RWPE2 (cell line): ENCODE results near the gene CD79B.

ENCODE experiments used
- ATAC-seq: fragments of 200-7000 bp; cut with Tn5 transposase; 3 replicates; pipeline ENCODE4 v1.9.1; 2021; ENCODE audit warnings: low read depth
- DNase-seq: peaks from one replicate; pipeline ENCODE4 v3.0.0-alpha.2; 2020; ENCODE audit warnings: low spot score
- H3K27ac ChIP-seq: fragments of 450-650 bp; 2 replicates; pipeline ENCODE4 v1.5.1; 2017; ENCODE audit warnings: mild to moderate bottlenecking; ENCODE audit not compliant: poor library complexity, severe bottlenecking
- H3K27me3 ChIP-seq: fragments of 250-450 bp; sonication (Bioruptor Pico); 2 replicates; pipeline ENCODE4 v1.5.1; 2021; ENCODE audit warnings: mild to moderate bottlenecking, moderate library complexity; ENCODE audit not compliant: insufficient read depth, poor library complexity, severe bottlenecking
- H3K36me3 ChIP-seq: fragments of 250-450 bp; sonication (Bioruptor Pico); 2 replicates; pipeline ENCODE4 v1.5.1; 2020; ENCODE audit warnings: low read depth, mild to moderate bottlenecking, moderate library complexity
- H3K4me1 ChIP-seq: fragments of 250-450 bp; sonication (Bioruptor Pico); 2 replicates; pipeline ENCODE4 v1.5.1; 2021; ENCODE audit warnings: mild to moderate bottlenecking, moderate library complexity; ENCODE audit not compliant: insufficient read depth, poor library complexity, severe bottlenecking
- H3K4me3 ChIP-seq: fragments of 250-450 bp; sonication (Bioruptor Pico); 2 replicates; pipeline ENCODE4 v1.5.1; 2021; ENCODE audit warnings: mild to moderate bottlenecking, moderate library complexity; ENCODE audit not compliant: severe bottlenecking
- H3K9me3 ChIP-seq: fragments of 250-450 bp; sonication (Bioruptor Pico); 2 replicates; pipeline ENCODE4 v1.5.1; 2021; ENCODE audit warnings: mild to moderate bottlenecking, moderate library complexity; ENCODE audit not compliant: severe bottlenecking
- CTCF ChIP-seq: fragments of 450-650 bp; IDR thresholded peaks from one replicate; pipeline ENCODE4 v1.5.1; 2017; ENCODE audit warnings: mild to moderate bottlenecking, moderate library complexity; ENCODE audit not compliant: poor library complexity, severe bottlenecking

Gene CD79B

DNA sequence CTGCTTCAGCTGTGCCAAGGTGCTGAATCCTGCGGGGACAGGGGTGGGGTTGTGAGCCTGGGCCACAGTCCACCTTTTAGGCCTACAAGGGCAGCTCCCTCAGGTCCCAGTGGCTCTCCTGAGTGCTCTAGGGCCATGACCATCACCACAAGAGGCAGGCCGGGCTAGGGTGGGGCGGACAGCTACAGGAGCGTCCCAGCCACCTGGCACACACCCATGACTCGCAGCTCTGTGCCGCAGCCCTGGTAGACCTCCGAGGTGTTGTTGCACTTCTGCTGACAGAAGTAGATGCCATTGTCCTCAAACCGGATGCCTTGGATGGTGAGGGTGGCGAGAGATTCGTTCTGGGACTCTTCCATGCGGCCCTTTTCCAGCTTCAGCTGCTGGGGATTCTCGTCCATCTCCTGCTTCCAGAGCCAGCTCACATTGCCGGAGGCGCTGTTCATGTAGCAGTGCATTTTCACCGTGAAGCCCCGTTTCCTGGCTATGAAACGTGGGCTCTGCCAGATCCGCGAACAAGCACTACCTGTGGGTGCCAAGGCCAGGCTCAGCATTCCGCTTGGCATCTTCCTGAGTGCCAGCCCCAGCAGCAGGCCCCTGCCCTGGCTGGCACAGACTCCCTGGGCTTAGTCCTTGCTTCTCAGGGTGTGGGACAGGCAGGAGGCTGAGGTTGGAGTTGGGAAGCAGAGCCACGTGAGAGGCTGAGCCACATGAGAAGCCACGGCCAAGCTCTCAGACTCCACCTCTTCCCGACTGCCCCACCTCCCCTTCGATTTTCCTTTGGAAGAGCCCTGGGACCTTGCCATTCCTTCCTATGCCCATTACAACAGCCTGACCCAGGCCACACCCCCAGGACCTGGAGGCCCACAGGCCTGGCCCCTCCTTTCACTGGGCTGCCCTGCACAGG is 2.0 kb downstream of the CD79B start:
- ATAC-seq, result peak; percentile 28; the same call in 2 of the 3 replicates
- H3K4me1 ChIP-seq, result no peaks in the 10 kb centered on the region
- H3K27ac ChIP-seq, result no peak overlapping the region
- no peaks in the 10 kb centered on the region for H3K36me3 ChIP-seq
- DNase-seq, result no peak
- no peak overlapping the region for H3K4me3 ChIP-seq
- no peaks in the 10 kb centered on the region for H3K27me3 ChIP-seq
- no peaks in the 10 kb centered on the region for H3K9me3 ChIP-seq
- no peak for TF ChIP-seq CTCF

GRCh38 chr17:63928966-63929695 is 3.0 kb downstream of the CD79B start:
- ATAC-seq, result no peak
- TF ChIP-seq CTCF, result no peak
- H3K27me3 ChIP-seq, result no peaks in the 10 kb centered on the region
- H3K36me3 ChIP-seq, result no peaks in the 10 kb centered on the region
- no peaks in the 10 kb centered on the region for H3K4me1 ChIP-seq
- no peaks in the 10 kb centered on the region for H3K9me3 ChIP-seq
- DNase-seq, result no peak
- H3K4me3 ChIP-seq, result no peak overlapping the region
- no peak overlapping the region for H3K27ac ChIP-seq

DNA sequence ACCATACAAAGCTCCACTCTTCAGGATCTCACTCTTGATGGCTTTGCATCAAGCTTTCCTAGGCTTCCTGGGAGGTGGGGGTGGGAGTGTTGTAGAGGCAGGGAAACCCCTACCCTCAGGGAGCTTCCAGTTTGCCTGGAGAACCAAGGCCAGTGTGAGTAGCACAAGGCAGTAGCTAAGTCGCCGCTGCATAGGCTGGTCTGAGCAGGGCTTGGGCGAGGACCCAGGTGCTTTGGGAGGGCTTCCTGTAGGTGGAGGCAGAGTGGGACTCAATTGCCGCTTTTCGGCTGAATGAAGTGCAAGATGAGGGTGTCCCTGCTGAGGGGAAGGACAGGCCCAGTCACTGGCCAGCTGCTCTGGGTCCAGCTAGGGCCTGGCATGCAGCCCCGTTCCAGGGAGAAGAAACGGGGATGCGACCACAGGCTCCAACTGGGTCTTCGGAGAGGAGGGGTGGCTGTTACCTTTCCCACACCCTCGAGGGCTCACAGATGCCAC is 3.9 kb downstream of the CD79B start:
- H3K36me3 ChIP-seq, result no peaks in the 10 kb centered on the region
- no peaks in the 10 kb centered on the region for H3K27me3 ChIP-seq
- H3K9me3 ChIP-seq, result no peaks in the 10 kb centered on the region
- TF ChIP-seq CTCF, result no peak
- H3K4me3 ChIP-seq, result no peak overlapping the region
- H3K4me1 ChIP-seq, result no peaks in the 10 kb centered on the region
- ATAC-seq (no peak), DNase-seq (no peak)
- H3K27ac ChIP-seq, result no peak overlapping the region

DNA sequence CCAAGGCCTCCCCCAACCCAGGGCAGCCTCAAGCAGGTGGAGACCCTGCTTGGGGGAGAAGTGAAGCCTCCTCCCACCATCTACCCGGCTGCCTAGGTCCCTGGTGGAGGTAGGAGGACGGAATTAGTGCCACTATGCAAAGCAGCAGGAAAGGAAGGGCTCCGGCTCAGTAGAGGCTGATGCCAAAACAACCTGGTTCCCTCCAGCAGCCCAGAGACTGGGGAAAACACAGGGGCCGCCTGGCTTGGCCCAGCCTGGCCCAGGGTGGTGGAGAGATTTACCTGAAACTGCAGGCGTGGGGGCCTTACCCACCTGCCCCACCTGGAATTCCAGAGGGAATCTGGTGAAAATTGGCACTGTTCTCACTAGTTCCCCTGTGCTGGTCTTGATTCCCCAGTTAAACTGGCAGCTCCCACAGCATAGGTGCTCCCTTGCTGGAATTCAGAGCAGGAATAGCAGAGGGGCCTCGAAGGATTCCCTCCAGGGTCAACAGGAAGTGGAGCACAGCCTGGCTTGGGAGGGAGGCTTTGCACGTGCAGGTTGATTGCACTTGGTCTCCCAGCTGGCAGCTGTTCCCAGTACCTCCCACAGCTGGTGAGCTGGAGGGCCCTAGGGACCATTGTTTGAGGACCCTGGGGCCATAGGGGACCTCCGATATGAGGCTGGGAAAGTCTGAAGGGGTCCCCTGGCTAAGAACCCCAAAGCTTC is 4.5 kb downstream of the CD79B start:
- ATAC-seq, result no peak
- TF ChIP-seq CTCF, result no peak
- no peak overlapping the region for H3K27ac ChIP-seq

More for the DNA sequence above, 4.5 kb downstream of the CD79B start:
- no peaks in the 10 kb centered on the region for H3K36me3 ChIP-seq
- H3K27me3 ChIP-seq, result no peaks in the 10 kb centered on the region
- H3K9me3 ChIP-seq, result no peaks in the 10 kb centered on the region
- H3K4me3 ChIP-seq, result no peak overlapping the region
- H3K4me1 ChIP-seq, result no peaks in the 10 kb centered on the region
- DNase-seq, result no peak
